Measurements from ENCODE around the gene LGALS9.
"Not testable (repeated sequence)": the region's sequence is repeated elsewhere in the genome, so short reads cannot be mapped to it uniquely, and the experiment has no call there.

LGALS9 gene

GRCh38 chr17:27631411-27631760 lies 398 bp downstream of the LGALS9 start:
- peak; percentile 33 for DNase-seq (ENCODE audit: low spot score)

- DNase-seq (ENCODE audit: low spot score): no peak
Observed at GRCh38 chr17:27631897-27632725, 1.1 kb downstream of the LGALS9 start.

DNA sequence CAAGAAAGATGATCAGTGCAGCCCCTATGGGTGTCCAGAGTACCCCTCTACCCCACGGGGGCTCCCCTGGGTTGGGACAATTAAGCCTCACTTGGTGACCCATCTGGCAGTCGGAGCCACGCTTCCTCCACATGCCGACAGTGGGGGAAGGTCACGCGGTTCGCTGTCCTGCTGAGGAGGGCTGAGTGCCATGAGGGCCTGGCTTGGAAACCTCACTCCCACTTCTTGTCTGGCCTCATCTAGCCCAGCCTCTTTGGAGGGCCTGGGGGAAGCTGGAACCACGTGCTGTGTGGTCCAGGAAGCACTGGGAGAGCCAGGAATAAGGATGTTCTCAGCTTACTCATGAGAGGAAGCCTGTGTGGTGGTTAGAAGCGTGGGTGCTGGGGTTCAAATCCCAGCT lies 1.8 kb downstream of the LGALS9 start:
- DNase-seq (ENCODE audit: low spot score): peak; percentile 85

- no peak for DNase-seq (ENCODE audit: low spot score)
Observed at GRCh38 chr17:27633312-27634025, 2.5 kb downstream of the LGALS9 start.

DNA sequence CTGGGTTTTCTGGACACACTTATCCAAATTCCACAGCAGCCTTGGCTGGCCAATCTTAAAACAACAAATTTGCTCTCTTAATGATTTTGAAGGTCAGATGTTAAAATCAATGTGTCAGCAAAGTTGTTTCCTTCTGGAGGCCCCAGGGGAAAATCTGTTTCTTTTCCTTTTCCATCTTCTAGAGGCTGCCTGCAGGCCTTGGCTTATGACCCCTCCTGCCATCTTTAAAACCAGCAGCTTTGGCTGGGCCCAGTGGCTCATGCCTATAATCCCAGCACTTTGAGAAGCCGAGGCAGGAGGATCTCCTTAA lies 3.0 kb downstream of the LGALS9 start:
- DNase-seq (ENCODE audit: low spot score): no peak

- DNase-seq (ENCODE audit: low spot score): no peak
Observed at GRCh38 chr17:27634776-27635175, 3.8 kb downstream of the LGALS9 start.

DNA sequence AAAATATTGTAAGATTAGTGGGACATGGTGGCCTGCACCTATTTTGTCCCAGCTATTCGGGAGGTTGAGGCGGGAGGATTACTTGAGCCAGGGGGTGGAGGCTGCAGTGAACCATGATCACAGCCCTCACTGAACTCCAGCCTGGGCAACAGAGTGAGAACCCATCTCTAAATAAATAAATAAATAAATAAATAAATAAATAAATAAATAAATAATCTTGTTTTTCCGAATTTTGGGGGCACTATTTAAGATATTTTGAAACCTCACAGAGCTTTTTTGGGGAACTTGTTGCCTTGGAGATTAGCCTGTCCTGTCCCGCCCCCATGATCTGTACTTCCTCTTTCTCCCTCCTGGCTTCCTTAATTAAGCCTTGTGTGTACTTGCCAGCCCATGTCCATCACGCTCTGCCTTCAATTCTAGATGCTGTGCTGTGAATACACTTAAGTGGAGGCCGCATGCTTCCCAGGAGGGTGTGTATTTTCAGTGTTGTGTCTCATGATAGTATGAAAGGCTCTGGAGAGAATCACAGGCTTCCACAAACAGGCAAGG lies 4.4 kb downstream of the LGALS9 start:
- DNase-seq (ENCODE audit: low spot score): peak; percentile 74

DNA sequence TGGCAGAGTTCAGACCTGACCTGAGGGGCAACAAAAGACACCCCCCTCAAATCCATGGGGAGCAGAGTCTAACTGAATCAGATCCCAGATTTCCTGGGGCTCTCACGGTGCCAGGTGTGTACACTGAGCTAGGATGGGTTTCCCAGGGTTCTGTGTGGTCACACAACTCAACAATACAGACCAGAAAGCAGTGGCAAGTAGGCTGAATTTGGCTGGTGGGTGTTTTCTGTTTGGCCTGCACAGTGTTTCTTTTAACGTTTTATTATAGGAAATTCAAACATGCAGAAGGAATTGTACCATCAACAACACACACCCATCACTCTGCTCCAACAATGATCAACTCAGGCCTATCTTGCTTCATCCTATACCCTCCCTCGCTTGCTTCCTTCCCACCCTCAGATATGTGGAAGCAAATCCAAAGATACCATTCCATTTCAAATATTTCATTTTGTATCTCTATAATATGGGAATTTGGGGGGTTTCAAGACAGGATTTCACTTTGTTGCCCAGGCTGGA lies 5.1 kb downstream of the LGALS9 start:
- not testable (repeated sequence) for DNase-seq (ENCODE audit: low spot score)

GRCh38 chr17:27637818-27638217 lies 6.8 kb downstream of the LGALS9 start:
- DNase-seq (ENCODE audit: low spot score): not testable (repeated sequence)

- not testable (repeated sequence) for DNase-seq (ENCODE audit: low spot score)
Observed at GRCh38 chr17:27638415-27638914, 7.5 kb downstream of the LGALS9 start.

GRCh38 chr17:27640790-27641189 lies 9.8 kb downstream of the LGALS9 start:
- no peak for DNase-seq (ENCODE audit: low spot score)

DNA sequence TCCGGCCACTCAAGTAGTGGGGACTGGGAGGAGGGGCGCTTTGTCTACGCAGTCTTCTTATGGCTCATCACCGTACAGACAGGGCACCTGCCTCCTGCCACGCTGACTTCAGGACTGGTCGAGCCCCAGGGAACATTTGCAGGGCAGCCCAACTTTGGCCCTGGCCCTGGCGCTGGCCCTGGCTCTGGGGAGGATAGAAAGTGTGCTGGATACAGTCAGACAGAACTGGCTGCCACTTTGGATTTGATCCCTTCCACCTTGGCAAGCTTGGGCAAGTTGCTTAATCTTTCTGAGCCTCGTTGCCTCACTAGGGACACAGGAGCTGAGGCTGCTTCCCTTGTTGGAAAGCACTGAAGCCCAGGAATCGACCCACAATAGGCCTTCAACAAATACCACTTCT lies 13.6 kb downstream of the LGALS9 start:
- DNase-seq (ENCODE audit: low spot score): peak; percentile 32

- not testable (repeated sequence) for DNase-seq (ENCODE audit: low spot score)
Observed at GRCh38 chr17:27645621-27646020, 14.6 kb downstream of the LGALS9 start.

DNA sequence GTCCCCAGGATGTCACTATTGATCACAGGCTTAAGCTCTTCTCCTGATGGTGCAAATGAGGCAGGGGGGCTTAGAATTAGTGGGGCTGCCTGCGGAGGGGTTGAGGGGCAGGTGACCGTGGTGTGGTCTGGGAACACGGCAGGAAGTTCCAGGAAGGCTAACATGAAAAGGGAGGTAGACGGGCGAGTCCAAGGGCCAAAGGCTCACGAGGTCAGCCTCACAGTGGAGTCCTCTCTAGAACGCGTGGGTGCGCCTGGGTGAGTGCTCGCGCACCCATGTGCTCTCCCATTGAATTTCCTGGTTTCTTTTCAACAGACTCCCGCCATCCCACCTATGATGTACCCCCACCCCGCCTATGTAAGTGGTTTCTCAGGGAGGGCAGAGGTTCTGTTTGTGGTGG lies 15.2 kb downstream of the LGALS9 start:
- no peak for DNase-seq (ENCODE audit: low spot score)

- no peak for DNase-seq (ENCODE audit: low spot score)
Observed at GRCh38 chr17:27647765-27648164, 16.8 kb downstream of the LGALS9 start.

DNA sequence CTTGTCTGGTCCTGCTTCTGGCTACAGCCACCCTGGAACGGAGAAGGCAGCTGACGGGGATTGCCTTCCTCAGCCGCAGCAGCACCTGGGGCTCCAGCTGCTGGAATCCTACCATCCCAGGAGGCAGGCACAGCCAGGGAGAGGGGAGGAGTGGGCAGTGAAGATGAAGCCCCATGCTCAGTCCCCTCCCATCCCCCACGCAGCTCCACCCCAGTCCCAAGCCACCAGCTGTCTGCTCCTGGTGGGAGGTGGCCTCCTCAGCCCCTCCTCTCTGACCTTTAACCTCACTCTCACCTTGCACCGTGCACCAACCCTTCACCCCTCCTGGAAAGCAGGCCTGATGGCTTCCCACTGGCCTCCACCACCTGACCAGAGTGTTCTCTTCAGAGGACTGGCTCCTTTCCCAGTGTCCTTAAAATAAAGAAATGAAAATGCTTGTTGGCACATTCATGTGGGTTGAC lies 18.2 kb downstream of the LGALS9 start:
- DNase-seq (ENCODE audit: low spot score): peak; percentile 59

- DNase-seq (ENCODE audit: low spot score): peak; percentile 85
Observed at GRCh38 chr17:27649929-27650328, 18.9 kb downstream of the LGALS9 start.

DNA sequence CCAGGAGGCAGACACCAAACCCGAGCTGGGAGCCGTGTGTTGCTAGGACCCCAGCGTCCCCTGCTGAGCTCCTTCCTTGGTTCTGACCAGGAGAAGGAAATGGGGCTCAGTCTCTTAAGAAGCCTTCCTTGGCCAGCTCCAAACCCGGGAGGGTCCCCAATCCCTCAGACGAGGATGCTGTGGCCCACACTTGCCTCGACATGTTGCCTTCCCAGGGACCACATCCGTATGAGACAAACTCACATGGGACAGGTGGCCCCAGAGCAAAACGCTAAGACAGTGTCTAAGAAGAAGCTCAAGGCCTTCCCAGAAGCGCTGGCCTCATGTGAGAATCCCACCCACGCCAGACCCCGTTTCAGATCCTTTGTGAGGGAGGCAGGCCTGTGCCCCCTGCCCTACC lies 19.8 kb downstream of the LGALS9 start:
- no peak for DNase-seq (ENCODE audit: low spot score)

GRCh38 chr17:27651411-27652345 lies 20.7 kb downstream of the LGALS9 start:
- peak; percentile 62 for DNase-seq (ENCODE audit: low spot score)

- DNase-seq (ENCODE audit: low spot score): not testable (repeated sequence)
Observed at GRCh38 chr17:27653449-27653971, 22.5 kb downstream of the LGALS9 start.

DNA sequence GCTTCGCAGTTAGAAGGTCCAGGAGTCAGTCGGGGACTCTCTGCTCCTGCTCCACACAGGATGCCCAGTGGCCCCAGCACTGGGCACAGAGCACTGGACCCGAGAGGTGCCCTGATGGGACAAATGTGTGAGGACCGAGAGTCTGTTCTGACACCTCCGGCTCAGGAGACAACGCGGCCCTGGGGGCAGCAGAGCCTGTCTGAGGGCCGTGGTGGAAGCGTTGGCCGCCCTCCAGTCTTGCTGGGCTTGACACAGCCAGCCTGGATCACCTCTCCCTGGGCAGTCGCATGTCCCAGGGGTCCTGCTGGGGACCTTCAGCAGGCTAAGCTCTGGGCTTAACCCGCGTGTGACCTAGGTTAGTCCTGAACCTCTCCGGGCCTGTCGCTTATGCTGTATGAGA lies 23.1 kb downstream of the LGALS9 start:
- DNase-seq (ENCODE audit: low spot score): no peak

Data from Ammon's horn (tissue), 1 donor.